HepG2 (cell line): ENCODE measurements around the gene ZNF586. TPM values are rescaled to one million over a fixed set of nuclear protein-coding genes. Genes with fewer than 3 reads are reported as not detected.

Source experiments
- ATAC-seq: fragments of 200-7000 bp; cut with Tn5 transposase; 3 replicates; pipeline ENCODE4 v1.9.1; 2020; ENCODE audit warnings: mild to moderate bottlenecking, moderate library complexity
- Bru-seq: library from RNA; stranded (reverse); fragments of 400-500 nt; gene quantifications from one replicate; lab custom pipeline; 2021; lab: Mats Ljungman, UMichigan
- BruChase-seq, 2 experiments: library from RNA; stranded (reverse); fragments of 400-500 nt; gene quantifications; one replicate each; lab custom pipeline; 2021; lab: Mats Ljungman, UMichigan
- BruUV-seq: library from RNA; stranded (reverse); fragments of 400-500 nt; replicated peaks from 2 replicates; lab custom pipeline; 2021; lab: Mats Ljungman, UMichigan
- CTCF ChIA-PET: fragments of 300-600 bp; formaldehyde crosslinking; extraction: SDS; loops from one replicate; lab custom pipeline; 2021; ENCODE audit warnings: low total read pairs, inconsistent platforms, low intra/inter-chr PET ratio; lab: Yijun Ruan, JAX
- POLR2A ChIA-PET: fragments of 350-600 bp; sonication (Branson Sonifier 250); formaldehyde crosslinking; loops from one replicate; lab custom pipeline; 2020; ENCODE audit warnings: antibody characterized with exemption, inconsistent platforms; lab: Yijun Ruan, JAX
- DNase-seq: peaks from one replicate; pipeline ENCODE4 v3.0.0-alpha.2; 2015; ENCODE audit warnings: low spot score
- FAIRE-seq: peaks from 3 replicates; lab custom pipeline; 2011; peaks lifted over from hg19 to GRCh38; lab: Jason Lieb, UNC
- H2AFZ ChIP-seq: one replicate; pipeline ENCODE4 v1.6.1; 2011; ENCODE audit warnings: low read length, inconsistent platforms
- H3K27ac ChIP-seq: fragments of 300-600 bp; 3 replicates; pipeline ENCODE4 v1.8.0; 2011; ENCODE audit warnings: mixed run types, mild to moderate bottlenecking, mixed read lengths, low read length, inconsistent platforms; ENCODE audit not compliant: insufficient read depth; ENCODE audit errors: extremely low read length
- H3K27me3 ChIP-seq, 2 experiments: fragments of 200-600 bp in 1 of 2; 2 replicates in 1 of 2; 3 replicates in 1 of 2; pipeline versions ENCODE4 v1.6.0 to v1.8.0; 2011; ENCODE audit warnings: low read length in 2 of 2, mild to moderate bottlenecking in 2 of 2, moderate library complexity in 2 of 2, inconsistent platforms in 1 of 2; ENCODE audit not compliant: insufficient read depth in 2 of 2, control insufficient read depth in 1 of 2
- H3K36me3 ChIP-seq, 2 experiments: fragments of 200-600 bp in 1 of 2; replicated peaks in 1 of 2; 2 replicates in 1 of 2; 3 replicates in 1 of 2; pipeline versions ENCODE4 v1.5.1 to v1.8.0; 2011; ENCODE audit warnings: low read length in 2 of 2, inconsistent platforms in 1 of 2; ENCODE audit not compliant: insufficient read depth in 2 of 2, control insufficient read depth in 1 of 2
- H3K4me1 ChIP-seq: 2 replicates; pipeline ENCODE4 v1.5.1; 2012; ENCODE audit warnings: low read length, inconsistent platforms; ENCODE audit not compliant: insufficient read depth
- H3K4me2 ChIP-seq: 2 replicates; pipeline ENCODE4 v1.6.0; 2011; ENCODE audit warnings: low read depth, low read length, inconsistent platforms
- H3K4me3 ChIP-seq, 3 experiments: fragments of 200-600 bp in 1 of 3; sonication (generic), shearing (Covaris generic) in 1 of 3; replicated peaks in 1 of 3; 2 replicates each; pipeline ENCODE4 v1.5.1; 2011 to 2016; ENCODE audit warnings: low read length in 3 of 3, inconsistent platforms in 2 of 3, low read depth in 2 of 3, mild to moderate bottlenecking in 2 of 3, control low read depth in 1 of 3, mixed read lengths in 1 of 3; ENCODE audit not compliant: insufficient read depth in 1 of 3
- H3K79me2 ChIP-seq: one replicate; pipeline ENCODE4 v1.6.1; 2011; ENCODE audit warnings: low read length, inconsistent platforms; ENCODE audit not compliant: insufficient read depth
- H3K9ac ChIP-seq: 2 replicates; pipeline ENCODE4 v1.6.0; 2011; ENCODE audit warnings: mild to moderate bottlenecking, low read depth, low read length, inconsistent platforms; ENCODE audit not compliant: insufficient read depth
- H3K9me3 ChIP-seq: 2 replicates; pipeline ENCODE4 v1.5.1; 2012; ENCODE audit warnings: mild to moderate bottlenecking, low read length
- H4K20me1 ChIP-seq: 2 replicates; pipeline ENCODE4 v1.6.0; 2011; ENCODE audit warnings: inconsistent platforms, mild to moderate bottlenecking, low read length, moderate library complexity; ENCODE audit not compliant: insufficient read depth
- BRD4 ChIP-seq: sonication (generic); formaldehyde crosslinking; IDR thresholded peaks from 2 replicates; pipeline ENCODE4 v1.4.0; 2020; ENCODE audit warnings: missing genetic modification reagents
- HOXA5 ChIP-seq: sonication (generic); formaldehyde crosslinking; IDR thresholded peaks from 2 replicates; pipeline ENCODE4 v1.4.0; 2020; ENCODE audit warnings: missing genetic modification reagents
- NR2F1 ChIP-seq, 2 experiments: fragments of 450-650 bp in 1 of 2; formaldehyde crosslinking in 1 of 2; IDR thresholded peaks; 2 replicates each; pipeline versions ENCODE4 v1.5.0 to v1.6.1; 2016 to 2020; ENCODE audit warnings: mild to moderate bottlenecking in 1 of 2, missing compliant biosample characterization in 1 of 2, missing genetic modification reagents in 1 of 2, moderate library complexity in 1 of 2
- RBM39 ChIP-seq: fragments of 200-400 bp; formaldehyde crosslinking; IDR thresholded peaks from one replicate; pipeline ENCODE4 v1.6.1; 2018; ENCODE audit warnings: antibody characterized with exemption, mild to moderate bottlenecking, low read depth, low read length; ENCODE audit not compliant: poor library complexity, severe bottlenecking
- RFXANK ChIP-seq: IDR thresholded peaks from 2 replicates; pipeline ENCODE4 v1.6.1; 2016
- SNAPC2 ChIP-seq: sonication (generic); formaldehyde crosslinking; IDR thresholded peaks from 2 replicates; pipeline ENCODE4 v1.8.1; 2022; ENCODE audit warnings: mild to moderate bottlenecking, missing genetic modification reagents
- SRSF1 ChIP-seq: fragments of 200-400 bp; formaldehyde crosslinking; optimal IDR thresholded peaks from 2 replicates; pipeline ENCODE3; 2017; ENCODE audit warnings: mild to moderate bottlenecking, low read depth, low read length, moderate library complexity
- ZNF280B ChIP-seq: sonication (generic); formaldehyde crosslinking; IDR thresholded peaks from 2 replicates; pipeline ENCODE4 v1.5.0; 2020; ENCODE audit warnings: missing genetic modification reagents, mild to moderate bottlenecking, borderline replicate concordance
- ZNF296 ChIP-seq: sonication (generic); formaldehyde crosslinking; conservative IDR thresholded peaks from 2 replicates; pipeline ENCODE4 v1.5.0; 2020; ENCODE audit warnings: mild to moderate bottlenecking, missing genetic modification reagents
- ZNF34 ChIP-seq: sonication (generic); formaldehyde crosslinking; IDR thresholded peaks from 2 replicates; pipeline ENCODE4 v1.4.0; 2020; ENCODE audit warnings: mild to moderate bottlenecking, missing genetic modification reagents, borderline replicate concordance
- WGBS: methylation state at CpG from one replicate; pipeline ENCODE4 v1.1.6; 2017; ENCODE audit warnings: low lambda C conversion rate; 5-methylcytosine and 5-hydroxymethylcytosine counted together
- in situ Hi-C: cut with HindIII; loops from 2 replicates; pipeline ENCODE4 v1.10.0; 2017; ENCODE audit warnings: low pct_unique_long_range_greater_than_20kb; ENCODE audit not compliant: extremely low pct_ligation_motif_present
- intact Hi-C: fragments of 100-400 bp; cut with micrococcal nuclease; formaldehyde crosslinking; loops from one replicate; pipeline ENCODE4 v1.10.0; 2022; ENCODE audit not compliant: unreplicated experiment
- long read RNA-seq, 2 experiments: library from RNA in 1 of 2; library from polyadenylated mRNA in 1 of 2; stranded (forward) in 1 of 2; unstranded in 1 of 2; transcript quantifications; one replicate each; pipeline ENCODE4 v2.0.0, GENCODE V29; 2019 to 2022
- polyA minus RNA-seq, 3 experiments: library from RNA; depleted of rRNA, polyadenylated mRNA; stranded (reverse); fragments of >200 nt; gene quantifications; 2 replicates each; pipeline ENCODE4 v1.2.3, GENCODE V29; 2011; ENCODE audit warnings: low replicate concordance in 1 of 3
- polyA plus RNA-seq, 8 experiments: library from polyadenylated mRNA; depleted of rRNA in 3 of 8; stranded (reverse) in 7 of 8; unstranded in 1 of 8; fragments of >200 nt; fragmentation: Illumina TruSeq in 4 of 8; extraction: Trizol in 4 of 8; gene quantifications; 2 replicates each; pipeline versions ENCODE4 v1.2.1 to v1.2.3, GENCODE V29; 2011 to 2016; ENCODE audit warnings: low read depth in 4 of 8, missing spikeins in 1 of 8, mixed read lengths in 1 of 8; ENCODE audit not compliant: insufficient read depth in 1 of 8
- total RNA-seq, 5 experiments: library from RNA; depleted of rRNA; stranded (reverse); fragments of >200 nt; fragmentation: Illumina TruSeq; extraction: Trizol; gene quantifications; 2 replicates each; pipeline ENCODE4 v1.2.3, GENCODE V29; 2016; ENCODE audit warnings: low read depth in 1 of 5
- TF ChIP-seq, protein P1 (sequence below), 2 experiments: sonication (generic) in 1 of 2; formaldehyde crosslinking in 1 of 2; IDR thresholded peaks; 2 replicates each; pipeline versions ENCODE4 v1.5.1 to v1.6.1; 2011 to 2020; ENCODE audit warnings: borderline replicate concordance in 1 of 2, low read depth in 1 of 2, low read length in 1 of 2, mild to moderate bottlenecking in 1 of 2, missing genetic modification reagents in 1 of 2, moderate library complexity in 1 of 2

The ZNF586 gene
- total RNA-seq (2016; rRNA removed; fragmentation: Illumina TruSeq; extraction: Trizol) (2.1 and 3.4 TPM in 2 replicates), polyA plus RNA-seq (2011; rRNA removed) (0.50 and 0.89 TPM in 2 replicates), polyA minus RNA-seq (2011; rRNA and poly(A)+ RNA removed; ENCODE audit: low replicate concordance) (1.6 and 6.4 TPM in 2 replicates), Bru-seq, nascent RNA (percentile 56 among the genes with signal in this experiment), BruChase-seq, experiment 1, labeled RNA remaining after a 6-hour chase (percentile 54 among the genes with signal in this experiment), BruChase-seq, experiment 2, labeled RNA remaining after a 2-hour chase (percentile 61 among the genes with signal in this experiment)
- total RNA-seq (2016; cell fraction: cytosol; rRNA removed; fragmentation: Illumina TruSeq; extraction: Trizol; ENCODE audit: low read depth) = 8.8 and 9.5 TPM in 2 replicates
- 1.9 and 3.3 TPM in 2 replicates for total RNA-seq (2016; cell fraction: insoluble cytoplasmic fraction; rRNA removed; fragmentation: Illumina TruSeq; extraction: Trizol)
- total RNA-seq (2016; cell fraction: membrane; rRNA removed; fragmentation: Illumina TruSeq; extraction: Trizol) = 6.5 and 7.6 TPM in 2 replicates
- 3.7 and 4.4 TPM in 2 replicates for total RNA-seq (2016; cell fraction: nucleus; rRNA removed; fragmentation: Illumina TruSeq; extraction: Trizol)
- 0.28 and 0.31 TPM in 2 replicates for polyA plus RNA-seq (2011; cell fraction: cytosol; rRNA removed)
- 1.1 and 1.3 TPM in 2 replicates for polyA plus RNA-seq (2011; cell fraction: nucleus; rRNA removed)
- 0.69 and 1.8 TPM in 2 replicates for polyA plus RNA-seq (2012)
- 0.43 and 0.46 TPM in 2 replicates for polyA plus RNA-seq (2016; cell fraction: cytosol; fragmentation: Illumina TruSeq; extraction: Trizol; ENCODE audit: low read depth)
- polyA plus RNA-seq (2016; cell fraction: insoluble cytoplasmic fraction; fragmentation: Illumina TruSeq; extraction: Trizol; ENCODE audit: low read depth) = 1.3 TPM in 2 replicates
- 0.57 and 0.85 TPM in 2 replicates for polyA plus RNA-seq (2016; cell fraction: membrane; fragmentation: Illumina TruSeq; extraction: Trizol; ENCODE audit: low read depth)
- polyA plus RNA-seq (2016; cell fraction: nucleus; fragmentation: Illumina TruSeq; extraction: Trizol; ENCODE audit: insufficient read depth, low read depth) = 2.9 and 3.3 TPM in 2 replicates
- polyA minus RNA-seq (2011; cell fraction: cytosol; rRNA and poly(A)+ RNA removed) = 0.89 and 1.1 TPM in 2 replicates
- 7.1 and 8.7 TPM in 2 replicates for polyA minus RNA-seq (2011; cell fraction: nucleus; rRNA and poly(A)+ RNA removed)
- long read RNA-seq, experiment 1, partial matches to known transcripts = 0 of 1 reads
- long read RNA-seq, experiment 1, other reads (novel, unspliced or antisense) = 1 of 1 reads
- long read RNA-seq, experiment 2 = 0 reads

DNA sequence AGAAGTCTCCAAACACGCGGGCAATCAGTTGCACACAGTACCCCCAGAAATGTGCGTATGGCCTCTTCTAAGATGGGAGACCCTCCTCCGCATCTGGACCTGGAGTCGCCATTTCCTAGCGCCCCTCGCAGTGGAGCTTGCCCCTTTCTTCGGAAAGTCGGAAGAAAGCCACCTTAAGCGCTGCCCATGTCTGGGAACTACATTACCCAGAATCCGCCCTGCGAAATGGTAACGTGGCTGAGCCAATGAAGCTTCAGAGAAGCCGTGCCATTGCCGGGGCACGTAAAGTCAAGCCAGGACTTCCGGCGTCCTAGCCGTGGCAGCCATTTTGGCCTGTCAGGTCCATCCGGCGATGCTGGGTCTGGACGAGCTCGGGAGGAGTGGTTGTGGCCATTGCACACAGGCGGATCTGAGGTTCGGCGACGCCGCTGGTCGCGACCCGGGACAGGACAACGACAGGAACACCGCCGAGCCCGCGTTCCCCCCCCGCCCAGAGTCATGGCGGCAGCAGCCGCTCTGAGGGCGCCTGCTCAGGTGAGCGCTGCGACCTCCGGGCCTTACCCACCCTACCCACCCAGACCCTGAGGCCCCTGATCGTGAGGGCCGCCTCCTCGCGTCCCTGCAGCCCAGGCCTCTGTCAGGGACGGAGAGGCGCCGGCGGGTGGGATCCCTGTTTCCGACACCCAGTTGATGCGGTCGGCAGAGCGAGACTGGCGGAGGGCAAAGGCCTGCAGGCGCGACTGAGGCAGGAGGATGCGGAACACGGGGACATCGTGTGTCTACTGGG lies at the start of gene ZNF586:
ZNF586 (plus strand) TSS at position 332 of the 787 bp plus-strand sequence; CDS start at position 499, 167 bp downstream.
- H3K36me3 ChIP-seq = peaks cover 0 to 15% of the 10 kb centered on the region in 2 experiments; a peak in 1 of 5 replicates
- H3K4me2 ChIP-seq = no peak within 1 kb of the TSS
- no peak within 1 kb of the TSS for H3K4me3 ChIP-seq
- no peaks in the 10 kb centered on the region for H3K4me1 ChIP-seq
- ChIA-PET POLR2A (no interaction called here), CTCF (no interaction called here)
- no peak within 1 kb of the TSS for H2AFZ ChIP-seq
- H4K20me1 ChIP-seq = no peaks in the 10 kb centered on the region
- intact Hi-C loops = no loop called here
- ATAC-seq (no peak), FAIRE-seq (no peak), DNase-seq (no peak)
- WGBS = over 99% methylated on average over 49 of the region's 61 CpGs
- BruUV-seq = no TSS peak
- H3K79me2 ChIP-seq = no peaks in the 10 kb centered on the region
- H3K27ac ChIP-seq = no peak within 1 kb of the TSS
- H3K9ac ChIP-seq = no peak within 1 kb of the TSS
- no peaks in the 10 kb centered on the region for H3K27me3 ChIP-seq
- no peak for TF ChIP-seq HOXA5 (CRISPR knock-in tag)
- TF ChIP-seq, protein P1, sequence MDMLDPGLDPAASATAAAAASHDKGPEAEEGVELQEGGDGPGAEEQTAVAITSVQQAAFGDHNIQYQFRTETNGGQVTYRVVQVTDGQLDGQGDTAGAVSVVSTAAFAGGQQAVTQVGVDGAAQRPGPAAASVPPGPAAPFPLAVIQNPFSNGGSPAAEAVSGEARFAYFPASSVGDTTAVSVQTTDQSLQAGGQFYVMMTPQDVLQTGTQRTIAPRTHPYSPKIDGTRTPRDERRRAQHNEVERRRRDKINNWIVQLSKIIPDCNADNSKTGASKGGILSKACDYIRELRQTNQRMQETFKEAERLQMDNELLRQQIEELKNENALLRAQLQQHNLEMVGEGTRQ (IDR thresholded peaks at IDR 0.05; ENCODE audit: low read depth, low read length) = no peak
- TF ChIP-seq, protein P1 (CRISPR knock-in tag; IDR thresholded peaks at IDR 0.05; ENCODE audit: borderline replicate concordance) = no peak
- TF ChIP-seq ZNF280B (CRISPR knock-in tag) = no peak
- no peak for TF ChIP-seq BRD4
- no peak for TF ChIP-seq NR2F1 (CRISPR knock-in tag; IDR thresholded peaks at IDR 0.05)
- TF ChIP-seq ZNF296 (CRISPR knock-in tag) = no peak
- no peak for TF ChIP-seq RBM39
- TF ChIP-seq ZNF34 (CRISPR knock-in tag) = no peak
- TF ChIP-seq RFXANK (CRISPR knock-in tag) = no peak
- TF ChIP-seq SNAPC2 (CRISPR knock-in tag) = no peak
- TF ChIP-seq SRSF1 = no peak
- in situ Hi-C loops = no loop called here
- H3K9me3 ChIP-seq = no peaks in the 10 kb centered on the region
